Endothelial cell of umbilical vein (primary cell): ENCODE data around the gene GIMAP8.

Source experiments
- FOS ChIP-seq: IDR thresholded peaks from 2 replicates; pipeline ENCODE4 v1.6.1; 2011; ENCODE audit warnings: mild to moderate bottlenecking, low read length, moderate library complexity, borderline replicate concordance; ENCODE audit not compliant: insufficient read depth
- GATA2 ChIP-seq: IDR thresholded peaks from 2 replicates; pipeline ENCODE4 v1.7.0; 2011; ENCODE audit warnings: low read depth, mild to moderate bottlenecking, moderate library complexity, mixed read lengths, low read length; ENCODE audit not compliant: insufficient read length, insufficient read depth
- TF ChIP-seq, protein P1 (sequence below), 2 donors: IDR thresholded peaks; 1 replicate in 1 of 2; 2 replicates in 1 of 2; pipeline ENCODE4 v1.5.1; 2011; ENCODE audit warnings: low read length in 2 of 2, mild to moderate bottlenecking in 2 of 2, moderate library complexity in 2 of 2, control low read depth in 1 of 2, inconsistent platforms in 1 of 2, low read depth in 1 of 2; ENCODE audit not compliant: insufficient read depth in 1 of 2; ENCODE audit errors: extremely low read depth in 1 of 2
- TF ChIP-seq, protein P2 (sequence below): IDR thresholded peaks from 2 replicates; pipeline ENCODE4 v1.6.1; 2011; ENCODE audit not compliant: insufficient read depth, insufficient read length

DNA sequence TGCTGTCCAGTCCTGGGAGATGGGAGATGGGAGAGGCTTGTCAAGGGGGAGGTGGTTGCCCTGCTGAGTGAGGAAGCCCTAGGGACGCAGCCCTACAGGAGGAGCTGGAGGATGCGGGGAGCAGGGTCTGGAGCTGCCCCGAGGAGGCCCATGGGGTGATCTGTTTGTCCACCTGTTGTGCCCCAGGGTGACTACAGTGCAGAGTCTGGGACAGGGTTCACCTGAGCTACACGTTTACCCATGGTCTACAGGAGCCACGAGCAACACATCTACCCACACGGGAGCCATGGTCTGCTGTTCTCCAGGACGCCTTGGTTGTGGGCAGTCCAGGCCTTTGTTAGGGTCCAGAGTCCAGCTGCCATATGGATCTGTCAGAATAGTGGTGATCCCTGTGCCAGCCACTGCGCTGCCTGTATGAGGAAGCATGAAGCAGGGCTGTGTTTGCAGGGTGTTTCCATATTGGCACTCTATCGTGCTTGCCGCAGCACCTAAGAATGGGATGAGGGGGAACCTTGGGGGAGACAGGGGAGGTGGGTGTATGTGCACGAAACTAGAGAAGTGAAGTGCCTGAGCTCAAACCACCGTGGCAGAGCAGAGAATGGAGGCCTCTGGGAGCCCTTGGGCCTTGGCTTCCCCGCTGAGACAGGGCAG lies 47.6 kb upstream of the GIMAP8 start:
- TF ChIP-seq, protein P1, sequence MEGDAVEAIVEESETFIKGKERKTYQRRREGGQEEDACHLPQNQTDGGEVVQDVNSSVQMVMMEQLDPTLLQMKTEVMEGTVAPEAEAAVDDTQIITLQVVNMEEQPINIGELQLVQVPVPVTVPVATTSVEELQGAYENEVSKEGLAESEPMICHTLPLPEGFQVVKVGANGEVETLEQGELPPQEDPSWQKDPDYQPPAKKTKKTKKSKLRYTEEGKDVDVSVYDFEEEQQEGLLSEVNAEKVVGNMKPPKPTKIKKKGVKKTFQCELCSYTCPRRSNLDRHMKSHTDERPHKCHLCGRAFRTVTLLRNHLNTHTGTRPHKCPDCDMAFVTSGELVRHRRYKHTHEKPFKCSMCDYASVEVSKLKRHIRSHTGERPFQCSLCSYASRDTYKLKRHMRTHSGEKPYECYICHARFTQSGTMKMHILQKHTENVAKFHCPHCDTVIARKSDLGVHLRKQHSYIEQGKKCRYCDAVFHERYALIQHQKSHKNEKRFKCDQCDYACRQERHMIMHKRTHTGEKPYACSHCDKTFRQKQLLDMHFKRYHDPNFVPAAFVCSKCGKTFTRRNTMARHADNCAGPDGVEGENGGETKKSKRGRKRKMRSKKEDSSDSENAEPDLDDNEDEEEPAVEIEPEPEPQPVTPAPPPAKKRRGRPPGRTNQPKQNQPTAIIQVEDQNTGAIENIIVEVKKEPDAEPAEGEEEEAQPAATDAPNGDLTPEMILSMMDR (IDR thresholded peaks at IDR 0.05; ENCODE audit: extremely low read depth in 1 of 2, insufficient read depth in 1 of 2, low read depth in 1 of 2, low read length in 2 of 2), result no peak
- TF ChIP-seq, protein P2, sequence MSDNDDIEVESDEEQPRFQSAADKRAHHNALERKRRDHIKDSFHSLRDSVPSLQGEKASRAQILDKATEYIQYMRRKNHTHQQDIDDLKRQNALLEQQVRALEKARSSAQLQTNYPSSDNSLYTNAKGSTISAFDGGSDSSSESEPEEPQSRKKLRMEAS, result no peak
- TF ChIP-seq FOS (no peak), GATA2 (no peak)
